Endothelial cell of umbilical vein (primary cell): ENCODE data around the gene ZBED4. TPM values are rescaled to one million over a fixed set of nuclear protein-coding genes. Genes with fewer than 3 reads are reported as not detected.
A peak's percentile ranks its signal among the peaks of the same experiment; 100 is the strongest.

Experiments
- BruUV-seq: library from RNA; stranded (reverse); fragments of 400-500 nt; replicated peaks from 2 replicates; lab custom pipeline; 2021; lab: Mats Ljungman, UMichigan
- CTCF ChIA-PET: fragments of 300-600, 350-600 bp; sonication (Branson Sonifier 250); formaldehyde crosslinking; loops from one replicate; lab custom pipeline; 2021; ENCODE audit warnings: antibody characterized with exemption, inconsistent platforms; lab: Charles Lee
- POLR2A ChIA-PET: fragments of 300-600, 350-600 bp; sonication (Branson Sonifier 250); formaldehyde crosslinking; loops from one replicate; lab custom pipeline; 2021; ENCODE audit warnings: antibody characterized with exemption, inconsistent platforms; lab: Charles Lee
- DNase-seq: peaks from one replicate; pipeline ENCODE4 v3.0.0-alpha.2; 2011; ENCODE audit warnings: low read depth, low spot score
- FAIRE-seq: peaks from 2 replicates; lab custom pipeline; 2011; peaks lifted over from hg19 to GRCh38; lab: Jason Lieb, UNC
- H2AFZ ChIP-seq: 2 replicates; pipeline ENCODE4 v1.6.0; 2012; ENCODE audit warnings: low read depth, low read length, control low read depth, inconsistent platforms
- H3K27ac ChIP-seq: 2 replicates; pipeline ENCODE4 v1.5.1; 2011; ENCODE audit warnings: low read depth, mild to moderate bottlenecking, control low read depth, low read length, moderate library complexity; ENCODE audit not compliant: insufficient read depth
- H3K27me3 ChIP-seq, 2 experiments: 2 replicates each; pipeline versions ENCODE4 v1.6.0 to v1.6.1; 2011; ENCODE audit warnings: low read length in 2 of 2, mixed read lengths in 1 of 2; ENCODE audit not compliant: control insufficient read depth in 2 of 2, insufficient read depth in 2 of 2
- H3K36me3 ChIP-seq, 2 experiments: 2 replicates in 1 of 2; 3 replicates in 1 of 2; pipeline ENCODE4 v1.5.1; 2011; ENCODE audit warnings: low read length in 2 of 2, mild to moderate bottlenecking in 1 of 2, moderate library complexity in 1 of 2; ENCODE audit not compliant: control insufficient read depth in 2 of 2, insufficient read depth in 2 of 2; ENCODE audit errors: extremely low read depth in 1 of 2
- H3K4me1 ChIP-seq: 3 replicates; pipeline ENCODE4 v1.5.1; 2011; ENCODE audit warnings: mild to moderate bottlenecking, low read length; ENCODE audit not compliant: control insufficient read depth, insufficient read depth; ENCODE audit errors: extremely low read depth
- H3K4me2 ChIP-seq: 2 replicates; pipeline ENCODE4 v1.6.1; 2011; ENCODE audit warnings: low read length, control low read depth, mixed read lengths; ENCODE audit not compliant: insufficient read depth
- H3K4me3 ChIP-seq, 3 experiments: fragments of 200-600 bp in 1 of 3; sonication (generic), shearing (Covaris generic) in 1 of 3; replicated peaks in 1 of 3; 2 replicates each; pipeline ENCODE4 v1.5.1; 2011 to 2016; ENCODE audit warnings: control low read depth in 3 of 3, low read length in 3 of 3, mild to moderate bottlenecking in 2 of 3, inconsistent platforms in 1 of 3, low read depth in 1 of 3, moderate library complexity in 1 of 3; ENCODE audit not compliant: insufficient read depth in 1 of 3
- H3K79me2 ChIP-seq: 2 replicates; pipeline ENCODE4 v1.6.0; 2012; ENCODE audit warnings: low read length, inconsistent platforms; ENCODE audit not compliant: control insufficient read depth, insufficient read depth
- H3K9ac ChIP-seq: replicated peaks from 2 replicates; pipeline ENCODE3; 2011; ENCODE audit warnings: low read length, control low read depth; ENCODE audit not compliant: insufficient read depth; ENCODE audit errors: extremely low read depth
- H3K9me1 ChIP-seq: replicated peaks from 3 replicates; pipeline ENCODE4 v1.6.0; 2011; ENCODE audit warnings: mild to moderate bottlenecking, low read length; ENCODE audit not compliant: control insufficient read depth, insufficient read depth; ENCODE audit errors: extremely low read depth
- H3K9me3 ChIP-seq: replicated peaks from 2 replicates; pipeline ENCODE4 v1.5.1; 2012; ENCODE audit warnings: low read length, inconsistent platforms; ENCODE audit not compliant: control insufficient read depth, insufficient read depth
- H4K20me1 ChIP-seq: replicated peaks from 2 replicates; pipeline ENCODE3; 2011; ENCODE audit warnings: mild to moderate bottlenecking, low read length; ENCODE audit not compliant: control insufficient read depth, insufficient read depth; ENCODE audit errors: extremely low read depth
- MYC ChIP-seq: IDR thresholded peaks from one replicate; pipeline ENCODE4 v1.6.1; 2011; ENCODE audit warnings: mild to moderate bottlenecking, low read depth, low read length
- POLR2A ChIP-seq: IDR thresholded peaks from 2 replicates; pipeline ENCODE4 v1.6.1; 2012; ENCODE audit warnings: low read depth, mild to moderate bottlenecking, control low read depth, low read length
- POLR2AphosphoS5 ChIP-seq: IDR thresholded peaks from 2 replicates; pipeline ENCODE4 v1.6.1; 2012; ENCODE audit warnings: low read depth, mild to moderate bottlenecking, control low read depth, low read length, moderate library complexity; ENCODE audit not compliant: insufficient read depth
- dilution Hi-C: fragments of 300-500 bp; cut with MboI; formaldehyde crosslinking; loops from one replicate; pipeline ENCODE4 v1.15.0; 2019; ENCODE audit warnings: low sequenced_read_pairs; ENCODE audit not compliant: extremely low pct_ligation_motif_present
- intact Hi-C: fragments of 100-400 bp; cut with micrococcal nuclease; formaldehyde crosslinking; loops from one replicate; pipeline ENCODE4 v1.10.0; 2022
- polyA plus RNA-seq, 4 experiments: library from polyadenylated mRNA; depleted of rRNA in 3 of 4; stranded (reverse) in 3 of 4; unstranded in 1 of 4; fragments of >200 nt; gene quantifications; 2 replicates each; pipeline versions ENCODE4 v1.2.1 to v1.2.3, GENCODE V29; 2011 to 2012; ENCODE audit warnings: missing spikeins in 1 of 4
- small RNA-seq: library from RNA; depleted of rRNA; stranded (forward); fragments of <200 nt; gene quantifications from one replicate; pipeline ENCODE3, GENCODE V24; 2012; ENCODE audit warnings: low replicate concordance, low read depth; ENCODE audit not compliant: insufficient read depth, insufficient read length
- total RNA-seq: library from RNA; stranded (reverse); gene quantifications from 2 replicates; pipeline ENCODE4 v1.2.3, GENCODE V29; 2021
- TF ChIP-seq, protein P1 (sequence below), 2 donors: IDR thresholded peaks; 1 replicate in 1 of 2; 2 replicates in 1 of 2; pipeline ENCODE4 v1.5.1; 2011; ENCODE audit warnings: low read length in 2 of 2, mild to moderate bottlenecking in 2 of 2, moderate library complexity in 2 of 2, control low read depth in 1 of 2, inconsistent platforms in 1 of 2, low read depth in 1 of 2; ENCODE audit not compliant: insufficient read depth in 1 of 2; ENCODE audit errors: extremely low read depth in 1 of 2
- TF ChIP-seq, protein P2 (sequence below): IDR thresholded peaks from 2 replicates; pipeline ENCODE4 v1.6.1; 2011; ENCODE audit not compliant: insufficient read depth, insufficient read length

Gene ZBED4
- total and polyA plus RNA-seq, 2 donors (not counting 3 experiments of a cell fraction or from before 2014, with no cell fraction given), result 8.6 to 18.2 TPM

GRCh38 chr22:49938565-49939136, 85.0 kb downstream of the ZBED4 start:
- ChIA-PET POLR2A (interaction anchor here (1.2 kb wide), 1 partner anchor 24 kb away, joined by 3 read pairs; no protein-coding TSS in a partner anchor), CTCF (interaction anchor here (1.6 to 4.3 kb wide), 2 partner anchors 24 to 92 kb away, joined by 6 to 34 read pairs; no protein-coding TSS in a partner anchor)
- H3K9ac ChIP-seq, result peak overlapping the region; percentile 25
- H3K27ac ChIP-seq, result peak overlapping the region; percentile 85
- H3K4me2 ChIP-seq, result no peak overlapping the region
- DNase-seq (no peak), FAIRE-seq (no peak)
- dilution Hi-C loops, result no loop called here
- H3K79me2 ChIP-seq, result no peaks in the 10 kb centered on the region
- H3K4me3 ChIP-seq, result no peak overlapping the region
- no peaks in the 10 kb centered on the region for H4K20me1 ChIP-seq
- no peak overlapping the region for H2AFZ ChIP-seq
- no peaks in the 10 kb centered on the region for H3K9me3 ChIP-seq
- no peaks in the 10 kb centered on the region for H3K27me3 ChIP-seq
- BruUV-seq, result no TSS peak
- H3K9me1 ChIP-seq, result no peaks in the 10 kb centered on the region
- intact Hi-C loops, result no loop called here
- H3K36me3 ChIP-seq, result no peaks in the 10 kb centered on the region
- H3K4me1 ChIP-seq, result peaks cover 45% of the 10 kb centered on the region
- TF ChIP-seq POLR2AphosphoS5 (no peak), POLR2A (no peak), MYC (no peak)
- TF ChIP-seq, protein P1, sequence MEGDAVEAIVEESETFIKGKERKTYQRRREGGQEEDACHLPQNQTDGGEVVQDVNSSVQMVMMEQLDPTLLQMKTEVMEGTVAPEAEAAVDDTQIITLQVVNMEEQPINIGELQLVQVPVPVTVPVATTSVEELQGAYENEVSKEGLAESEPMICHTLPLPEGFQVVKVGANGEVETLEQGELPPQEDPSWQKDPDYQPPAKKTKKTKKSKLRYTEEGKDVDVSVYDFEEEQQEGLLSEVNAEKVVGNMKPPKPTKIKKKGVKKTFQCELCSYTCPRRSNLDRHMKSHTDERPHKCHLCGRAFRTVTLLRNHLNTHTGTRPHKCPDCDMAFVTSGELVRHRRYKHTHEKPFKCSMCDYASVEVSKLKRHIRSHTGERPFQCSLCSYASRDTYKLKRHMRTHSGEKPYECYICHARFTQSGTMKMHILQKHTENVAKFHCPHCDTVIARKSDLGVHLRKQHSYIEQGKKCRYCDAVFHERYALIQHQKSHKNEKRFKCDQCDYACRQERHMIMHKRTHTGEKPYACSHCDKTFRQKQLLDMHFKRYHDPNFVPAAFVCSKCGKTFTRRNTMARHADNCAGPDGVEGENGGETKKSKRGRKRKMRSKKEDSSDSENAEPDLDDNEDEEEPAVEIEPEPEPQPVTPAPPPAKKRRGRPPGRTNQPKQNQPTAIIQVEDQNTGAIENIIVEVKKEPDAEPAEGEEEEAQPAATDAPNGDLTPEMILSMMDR (IDR thresholded peaks at IDR 0.05; ENCODE audit: extremely low read depth in 1 of 2, insufficient read depth in 1 of 2, low read depth in 1 of 2, low read length in 2 of 2), result no peak
- TF ChIP-seq, protein P2, sequence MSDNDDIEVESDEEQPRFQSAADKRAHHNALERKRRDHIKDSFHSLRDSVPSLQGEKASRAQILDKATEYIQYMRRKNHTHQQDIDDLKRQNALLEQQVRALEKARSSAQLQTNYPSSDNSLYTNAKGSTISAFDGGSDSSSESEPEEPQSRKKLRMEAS, result no peak

Small RNA genes within 50 kb of the gene (small RNA-seq; reads per million reads assigned to genes)
- gene AL117328.1 (not detected), gene RF00017 (not detected)

Other genes with a start within 250 kb of the ZBED4 start
- gene BRD1, start 26.0 kb upstream of the ZBED4 start, total RNA-seq, result 38.8 and 41.1 TPM in 2 replicates
- gene BRD1, start 26.0 kb upstream of the ZBED4 start, polyA plus RNA-seq, result 6.8 and 8.1 TPM in 2 replicates
- 14.6 and 20.9 TPM in 2 replicates for gene ALG12, start 64.6 kb downstream of the ZBED4 start, total RNA-seq
- gene ALG12, start 64.6 kb downstream of the ZBED4 start, polyA plus RNA-seq, result 16.7 and 18.0 TPM in 2 replicates
- gene CRELD2, start 64.8 kb downstream of the ZBED4 start, total RNA-seq, result 69.5 and 71.0 TPM in 2 replicates
- gene CRELD2, start 64.8 kb downstream of the ZBED4 start, polyA plus RNA-seq, result 75.7 and 86.3 TPM in 2 replicates
- gene PIM3, start 106.9 kb downstream of the ZBED4 start, total RNA-seq, result 185 and 219 TPM in 2 replicates
- 131 and 172 TPM in 2 replicates for gene PIM3, start 106.9 kb downstream of the ZBED4 start, polyA plus RNA-seq
- 0.12 and 0.15 TPM in 2 replicates for gene IL17REL, start 158.9 kb downstream of the ZBED4 start, total RNA-seq
- gene IL17REL, start 158.9 kb downstream of the ZBED4 start, polyA plus RNA-seq, result 0.06 TPM in 2 replicates
- not detected in 2 replicates for gene TTLL8, start 204.5 kb downstream of the ZBED4 start, total RNA-seq
- not detected in 2 replicates for gene TTLL8, start 204.5 kb downstream of the ZBED4 start, polyA plus RNA-seq
- gene MLC1, start 231.6 kb downstream of the ZBED4 start, total RNA-seq, result not detected in 2 replicates
- gene MLC1, start 231.6 kb downstream of the ZBED4 start, polyA plus RNA-seq, result not detected in 2 replicates
- gene MOV10L1, start 236.2 kb downstream of the ZBED4 start, total RNA-seq, result 35.4 and 37.6 TPM in 2 replicates
- 27.6 and 32.0 TPM in 2 replicates for gene MOV10L1, start 236.2 kb downstream of the ZBED4 start, polyA plus RNA-seq